NT2/D1 (cell line): Measurements from ENCODE around the gene ROCK2.

ENCODE experiments used
- DNase-seq: peaks from one replicate; pipeline ENCODE4 v3.0.0-alpha.2; 2011; ENCODE audit warnings: low read depth, low spot score
- H3K27me3 ChIP-seq: 2 replicates; pipeline ENCODE4 v1.6.0; 2011; ENCODE audit warnings: mild to moderate bottlenecking; ENCODE audit not compliant: insufficient read length, insufficient read depth
- H3K36me3 ChIP-seq: 2 replicates; pipeline ENCODE4 v1.6.1; 2011; ENCODE audit warnings: mild to moderate bottlenecking, low read length, mixed read lengths; ENCODE audit not compliant: insufficient read depth, insufficient read length
- H3K4me1 ChIP-seq: 2 replicates; pipeline ENCODE4 v1.5.1; 2011; ENCODE audit not compliant: insufficient read depth, insufficient read length
- H3K4me3 ChIP-seq: 2 replicates; pipeline ENCODE4 v1.5.1; 2011; ENCODE audit warnings: low read depth; ENCODE audit not compliant: insufficient read length
- H3K9ac ChIP-seq: 2 replicates; pipeline ENCODE4 v1.6.0; 2011; ENCODE audit warnings: low read depth; ENCODE audit not compliant: insufficient read length
- H3K9me3 ChIP-seq: 2 replicates; pipeline ENCODE4 v1.5.1; 2011; ENCODE audit warnings: mild to moderate bottlenecking, low read length; ENCODE audit not compliant: insufficient read depth
- SUZ12 ChIP-seq: IDR thresholded peaks from 2 replicates; pipeline ENCODE4 v1.6.1; 2011; ENCODE audit not compliant: insufficient read length, insufficient read depth; ENCODE audit errors: extremely low read depth
- YY1 ChIP-seq: IDR thresholded peaks from 2 replicates; pipeline ENCODE4 v1.6.1; 2011; ENCODE audit not compliant: insufficient read length, insufficient read depth
- ZNF274 ChIP-seq: IDR thresholded peaks from 2 replicates; pipeline ENCODE4 v1.6.1; 2011; ENCODE audit warnings: mild to moderate bottlenecking, low read depth, low read length

The ROCK2 gene

DNA sequence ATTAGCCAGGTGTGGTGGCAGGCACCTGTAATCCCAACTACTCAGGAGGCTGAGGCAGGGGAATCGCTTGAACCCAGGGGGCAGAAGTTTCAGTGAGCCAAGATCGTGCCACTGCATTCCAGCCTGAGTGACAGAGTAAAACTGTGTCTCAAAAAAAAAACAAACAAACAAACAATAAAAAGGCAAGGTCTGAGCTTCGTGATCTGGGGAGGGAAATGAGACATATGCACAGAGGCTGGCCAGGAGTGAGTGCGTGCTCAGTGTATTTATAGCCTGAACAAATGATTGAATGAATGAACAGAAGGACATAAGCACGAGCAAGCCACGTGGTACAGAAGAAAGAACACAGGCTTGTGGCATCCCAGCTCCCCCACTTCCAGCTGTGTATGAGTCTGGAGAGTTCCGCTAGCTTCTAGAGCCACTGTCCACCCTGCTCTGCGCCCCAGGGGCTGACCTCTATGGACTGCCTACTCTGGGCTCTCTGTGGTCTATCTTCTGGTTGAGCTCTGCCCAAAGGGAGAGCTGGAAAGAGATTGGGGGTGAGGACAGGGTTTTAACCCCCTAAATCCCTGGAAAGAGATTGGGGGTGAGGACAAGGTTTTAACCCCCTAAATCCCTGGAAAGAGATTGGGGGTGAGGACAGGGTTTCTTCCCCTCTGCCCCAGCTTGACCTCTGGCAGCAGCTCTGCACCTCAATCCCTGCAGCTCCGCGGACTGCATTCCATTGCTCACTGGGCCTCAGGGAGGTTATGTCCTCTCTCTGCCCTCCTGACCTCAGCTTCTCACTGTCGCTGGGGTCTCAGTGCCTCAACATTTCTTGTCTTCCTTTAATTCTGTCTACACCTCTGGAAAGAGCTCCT is 11.0 kb upstream of the ROCK2 start:
- H3K9me3 ChIP-seq: no peaks in the 10 kb centered on the region
- no peak for TF ChIP-seq YY1
- TF ChIP-seq ZNF274: no peak
- no peak for TF ChIP-seq SUZ12
- peaks cover 2% of the 10 kb centered on the region for H3K4me1 ChIP-seq
- H3K36me3 ChIP-seq: no peaks in the 10 kb centered on the region
- H3K27me3 ChIP-seq: no peaks in the 10 kb centered on the region
- DNase-seq: no peak
- H3K4me3 ChIP-seq: no peak overlapping the region
- H3K9ac ChIP-seq: no peak overlapping the region

GRCh38 chr2:11354363-11355154 is 10.1 kb upstream of the ROCK2 start:
- TF ChIP-seq ZNF274 (no peak), YY1 (no peak), SUZ12 (no peak)
- H3K4me3 ChIP-seq: no peak overlapping the region
- H3K36me3 ChIP-seq: no peaks in the 10 kb centered on the region
- no peaks in the 10 kb centered on the region for H3K27me3 ChIP-seq
- peaks cover 2% of the 10 kb centered on the region for H3K4me1 ChIP-seq
- H3K9ac ChIP-seq: no peak overlapping the region
- no peaks in the 10 kb centered on the region for H3K9me3 ChIP-seq
- DNase-seq: no peak

- no peak for TF ChIP-seq YY1
- no peak for TF ChIP-seq SUZ12
- TF ChIP-seq ZNF274: no peak
- Histone ChIP-seq H3K4me3 (no peak overlapping the region), H3K27me3 (no peaks in the 10 kb centered on the region), H3K9me3 (no peaks in the 10 kb centered on the region), H3K9ac (no peak overlapping the region), H3K36me3 (no peaks in the 10 kb centered on the region), H3K4me1 (peaks cover 2% of the 10 kb centered on the region)
- no peak for DNase-seq
These were observed 8.5 kb upstream of the ROCK2 start for GRCh38 chr2:11352781-11353537.

DNA sequence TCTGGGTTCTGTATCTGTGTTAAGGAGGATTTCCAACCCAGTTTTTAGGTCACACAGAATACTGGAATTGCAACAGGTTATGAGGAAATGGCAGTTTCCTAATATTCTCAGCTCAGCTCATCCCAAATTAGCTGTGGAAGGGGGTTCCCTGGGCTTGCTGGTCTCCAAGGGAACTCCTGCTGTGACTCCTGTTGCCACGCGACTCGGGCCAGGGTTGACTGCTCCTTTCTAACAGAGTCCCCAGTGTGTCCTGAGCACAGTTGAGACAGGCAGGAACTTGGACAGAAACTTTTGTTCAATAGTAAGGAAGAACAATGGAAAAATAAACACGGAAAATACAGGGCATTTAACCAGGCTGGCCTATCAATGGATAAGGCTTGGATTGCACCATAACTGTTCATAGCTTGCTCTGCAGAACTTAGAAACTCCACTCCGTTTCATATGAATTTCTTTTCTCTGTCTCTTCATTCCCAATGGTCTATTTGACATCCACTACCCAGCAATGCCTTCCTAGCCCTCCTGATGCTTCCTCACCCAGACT is 3.8 kb upstream of the ROCK2 start:
- no peaks in the 10 kb centered on the region for H3K36me3 ChIP-seq
- no peaks in the 10 kb centered on the region for H3K9me3 ChIP-seq
- no peak for DNase-seq
- H3K4me1 ChIP-seq: no peaks in the 10 kb centered on the region
- H3K9ac ChIP-seq: no peak overlapping the region
- TF ChIP-seq ZNF274 (no peak), YY1 (no peak), SUZ12 (no peak)
- no peak overlapping the region for H3K4me3 ChIP-seq
- no peaks in the 10 kb centered on the region for H3K27me3 ChIP-seq

DNA sequence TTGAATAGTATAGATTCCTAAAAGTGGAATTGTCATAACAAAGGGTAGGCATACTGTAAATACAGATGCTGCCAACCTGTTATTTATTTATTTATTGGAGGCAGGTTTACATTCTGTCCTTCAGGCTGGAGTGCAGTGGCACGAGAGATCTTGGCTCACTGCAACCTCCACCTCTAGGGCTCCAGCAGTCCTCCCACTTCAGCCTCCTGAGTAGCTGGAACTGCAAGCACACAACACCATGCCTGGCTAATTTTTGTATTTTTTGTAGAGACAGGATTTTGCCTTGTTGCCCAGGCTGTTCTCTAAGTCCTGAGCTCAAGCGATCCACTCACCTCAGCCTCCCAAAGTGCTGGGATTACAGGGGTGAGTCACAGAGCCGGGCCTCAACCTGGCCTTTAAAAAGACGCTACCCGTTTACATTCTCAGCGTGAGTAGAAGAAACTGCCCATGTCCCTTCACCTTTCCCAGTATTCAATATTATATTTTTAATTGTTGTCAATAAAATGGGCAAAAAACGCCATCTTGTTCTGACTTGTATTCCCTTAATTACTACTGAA is 3.0 kb upstream of the ROCK2 start:
- TF ChIP-seq SUZ12: no peak
- TF ChIP-seq ZNF274: no peak
- TF ChIP-seq YY1: no peak
- no peak for DNase-seq
- Histone ChIP-seq H3K4me1 (no peaks in the 10 kb centered on the region), H3K9ac (no peak overlapping the region), H3K36me3 (no peaks in the 10 kb centered on the region), H3K27me3 (no peaks in the 10 kb centered on the region), H3K4me3 (no peak overlapping the region), H3K9me3 (no peaks in the 10 kb centered on the region)

- no peaks in the 10 kb centered on the region for H3K9me3 ChIP-seq
- no peaks in the 10 kb centered on the region for H3K36me3 ChIP-seq
- no peaks in the 10 kb centered on the region for H3K4me1 ChIP-seq
- DNase-seq: no peak
- H3K27me3 ChIP-seq: no peaks in the 10 kb centered on the region
- H3K4me3 ChIP-seq: no peak overlapping the region
- H3K9ac ChIP-seq: no peak overlapping the region
- TF ChIP-seq ZNF274: no peak
- no peak for TF ChIP-seq YY1
- TF ChIP-seq SUZ12: no peak
These were observed 1.6 kb upstream of the ROCK2 start for GRCh38 chr2:11346023-11346482.
